Activated CD8-positive, alpha-beta memory T cell treated with anti-CD3 and anti-CD28 coated beads, Interleukin-2, amount 50 U/mL, for 4 hours (primary cell): ENCODE data around the gene SELENOO.
A peak's percentile ranks its signal among the peaks of the same experiment; 100 is the strongest.
"Not testable (repeated sequence)": the region's sequence is repeated elsewhere in the genome, so short reads cannot be mapped to it uniquely, and the experiment has no call there.

Experiments
- DNase-seq: peaks from one replicate; pipeline ENCODE4 v3.0.0-alpha.2; 2020

The SELENOO gene

GRCh38 chr22:50200461-50201190 is at the start of gene SELENOO:
TSS of gene SELENOO (plus strand) at chr22:50201011. CDS start at chr22:50201037, 26 bp downstream.
- peak; percentile 89 for DNase-seq

- no peak for DNase-seq
These were observed 49.0 kb upstream of the SELENOO start for GRCh38 chr22:50151571-50152537.

- DNase-seq = no peak
These were observed 47.6 kb upstream of the SELENOO start for GRCh38 chr22:50153056-50153755.

GRCh38 chr22:50153756-50154140 is 47.1 kb upstream of the SELENOO start:
- DNase-seq = no peak

- no peak for DNase-seq
These were observed 43.0 kb upstream of the SELENOO start for GRCh38 chr22:50157709-50158375.

- no peak for DNase-seq
These were observed 39.9 kb upstream of the SELENOO start for GRCh38 chr22:50160947-50161346.

- DNase-seq = no peak
These were observed 39.1 kb upstream of the SELENOO start for GRCh38 chr22:50161508-50162390.

GRCh38 chr22:50162391-50162956 is 38.3 kb upstream of the SELENOO start:
- no peak for DNase-seq

- no peak for DNase-seq
These were observed 35.2 kb upstream of the SELENOO start for GRCh38 chr22:50165436-50166123.

GRCh38 chr22:50167689-50168489 is 32.9 kb upstream of the SELENOO start:
- no peak for DNase-seq

- not testable (repeated sequence) for DNase-seq
These were observed 32.2 kb upstream of the SELENOO start for GRCh38 chr22:50168490-50169180.

- DNase-seq = no peak
These were observed 31.5 kb upstream of the SELENOO start for GRCh38 chr22:50169181-50169759.

GRCh38 chr22:50169774-50170341 is 31.0 kb upstream of the SELENOO start:
- DNase-seq = peak; percentile 53

GRCh38 chr22:50170453-50171318 is 30.1 kb upstream of the SELENOO start, which contains the start of gene PANX2:
TSS of gene PANX2 (plus strand) at chr22:50170731. CDS start at chr22:50170731, 0 bp downstream.
- DNase-seq = no peak

GRCh38 chr22:50171319-50171964 is 29.4 kb upstream of the SELENOO start:
- no peak for DNase-seq

GRCh38 chr22:50171965-50172421 is 28.8 kb upstream of the SELENOO start:
- DNase-seq = no peak
